Hindlimb muscle (tissue), 1 donor: ENCODE measurements around the gene MPZL2. TPM values are rescaled to one million over a fixed set of nuclear protein-coding genes. Genes with fewer than 3 reads are reported as not detected.

Experiments
- DNase-seq: peaks from one replicate; pipeline ENCODE4 v3.0.0-alpha.2; 2013
- polyA plus RNA-seq: library from polyadenylated mRNA; unstranded; fragments of 120-200 nt; gene quantifications from one replicate; pipeline ENCODE4 v1.2.1, GENCODE V29; 2013; ENCODE audit not compliant: insufficient read length

Gene MPZL2
- polyA plus RNA-seq, 1 donor: 0.90 TPM

DNA sequence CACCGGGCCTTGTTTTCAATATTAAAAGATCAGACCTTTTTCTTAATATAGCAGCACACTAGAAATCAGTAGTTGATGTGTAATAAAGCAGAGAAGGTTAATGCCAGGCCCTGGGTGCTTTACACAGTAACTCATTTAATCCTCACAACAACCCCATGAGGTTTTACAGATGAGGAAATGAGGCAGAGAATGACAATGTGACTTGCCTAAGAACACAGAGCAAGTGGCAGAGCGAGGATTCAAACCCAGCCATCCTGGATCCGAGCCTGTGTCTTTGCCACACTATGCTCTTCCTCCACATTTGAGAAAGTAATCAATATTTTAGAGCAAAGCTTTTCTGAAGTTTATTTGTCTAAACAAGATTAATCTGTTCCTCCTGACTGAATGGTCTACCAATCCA is 46.5 kb downstream of the MPZL2 start:
- no peak for DNase-seq

DNA sequence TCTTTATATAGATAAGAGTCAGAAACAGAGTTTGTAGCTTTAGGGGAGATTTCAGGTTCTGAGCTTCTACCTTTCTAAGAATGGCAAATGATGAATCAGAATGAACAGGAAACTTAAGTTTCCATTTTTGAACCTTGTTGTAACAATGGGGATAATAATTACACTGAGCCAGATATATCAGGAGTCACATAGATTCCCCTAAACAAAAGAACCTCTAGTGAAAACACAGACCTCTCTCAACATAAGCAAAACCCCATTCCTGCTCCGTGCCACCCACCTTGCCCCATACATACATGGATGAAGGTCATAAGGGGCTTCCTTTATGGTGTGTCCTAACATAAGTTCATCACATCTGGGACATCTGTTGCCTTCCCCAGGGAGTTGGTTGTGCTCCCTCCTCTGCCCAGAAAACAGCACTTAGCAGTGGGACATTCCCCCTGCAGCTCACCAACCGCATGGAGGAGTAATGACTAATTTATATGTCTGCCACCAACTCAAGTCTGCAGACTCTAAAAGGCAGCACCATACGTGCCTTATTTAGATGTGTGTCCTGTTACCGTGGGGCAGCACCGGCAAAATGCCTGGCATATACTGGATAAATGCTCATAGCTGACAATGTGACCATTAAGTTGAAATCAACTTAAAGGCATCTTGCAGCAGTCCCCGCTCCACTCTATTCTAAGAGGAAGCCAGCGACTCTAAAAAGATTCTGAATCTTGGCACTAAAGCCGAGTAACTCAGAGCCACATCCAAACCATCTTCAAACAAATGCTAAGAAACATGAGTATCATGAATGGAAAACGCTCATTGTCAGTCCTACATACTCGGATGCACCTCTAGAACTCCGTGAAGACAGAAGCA is 47.2 kb downstream of the MPZL2 start:
- no peak for DNase-seq

DNA sequence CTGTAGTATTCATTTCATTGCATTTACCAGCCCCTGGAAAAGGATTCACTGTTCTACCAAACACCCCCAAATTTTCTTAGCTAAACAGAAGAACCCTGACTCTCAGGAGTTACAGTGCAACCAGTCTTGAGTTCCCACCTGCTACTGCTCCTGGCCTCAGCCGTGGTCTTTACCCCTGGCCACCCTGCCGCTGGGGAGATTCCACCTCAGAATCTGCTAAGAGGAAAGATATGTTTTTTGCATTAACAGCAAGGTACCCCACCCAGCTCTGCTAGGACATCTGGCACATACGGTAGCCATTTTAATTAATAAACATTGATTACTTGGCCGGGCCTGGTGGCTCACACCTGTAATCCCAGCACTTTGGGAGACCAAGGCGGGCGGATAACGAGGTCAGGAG is 48.3 kb downstream of the MPZL2 start:
- DNase-seq: no peak

DNA sequence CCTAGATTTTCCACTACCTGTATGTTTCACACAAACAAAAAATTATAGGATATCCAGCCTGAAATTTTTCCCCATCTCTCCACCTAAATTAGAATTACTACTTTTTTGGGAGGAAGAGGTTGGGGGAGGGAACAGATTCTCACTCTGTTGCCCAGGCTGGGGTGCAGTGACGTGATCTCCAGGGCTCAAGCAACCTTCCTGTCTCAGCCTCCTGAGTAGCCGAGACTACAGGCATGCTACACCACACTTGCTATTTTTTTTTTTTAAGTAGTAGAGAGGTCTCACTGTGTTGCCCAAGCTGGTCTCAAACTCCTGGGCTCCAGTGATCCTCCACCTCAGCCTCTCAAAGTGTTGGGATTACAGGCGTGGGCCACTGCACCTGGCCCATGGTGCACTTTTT is 48.8 kb downstream of the MPZL2 start:
- no peak for DNase-seq

DNA sequence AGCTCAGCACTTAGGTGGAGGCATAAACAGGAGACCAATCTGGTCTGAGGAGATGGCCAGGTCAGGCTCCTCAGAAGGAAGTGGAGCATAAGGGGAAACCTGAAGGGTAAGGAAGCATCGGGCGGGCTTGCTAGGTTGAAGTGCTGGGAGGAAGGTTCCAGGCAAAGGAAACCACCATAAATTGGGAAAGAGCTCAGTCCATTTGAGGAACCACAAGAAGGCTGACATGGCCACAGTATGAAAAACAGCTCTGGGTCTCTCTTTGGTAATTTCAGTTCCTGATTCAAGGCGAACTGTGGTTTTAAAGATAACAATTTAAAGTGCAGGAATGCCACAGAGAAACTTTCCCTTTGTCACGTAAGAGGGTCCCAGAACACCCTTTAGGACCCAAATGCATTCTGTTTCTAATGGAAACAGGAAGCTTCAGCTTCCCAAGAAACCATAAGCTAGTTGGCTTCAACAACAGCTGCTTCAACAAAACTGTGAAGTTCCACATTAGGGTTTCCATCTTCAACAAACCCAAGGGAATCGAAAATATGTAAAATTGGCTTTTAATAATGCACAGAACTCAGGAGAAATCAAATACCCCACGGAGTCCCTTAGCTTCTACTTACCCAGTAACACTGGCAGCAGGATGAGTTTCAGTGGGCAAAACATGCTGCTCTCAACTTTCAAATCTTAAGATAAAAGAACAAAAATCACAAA is 49.7 kb downstream of the MPZL2 start:
- no peak for DNase-seq

DNA sequence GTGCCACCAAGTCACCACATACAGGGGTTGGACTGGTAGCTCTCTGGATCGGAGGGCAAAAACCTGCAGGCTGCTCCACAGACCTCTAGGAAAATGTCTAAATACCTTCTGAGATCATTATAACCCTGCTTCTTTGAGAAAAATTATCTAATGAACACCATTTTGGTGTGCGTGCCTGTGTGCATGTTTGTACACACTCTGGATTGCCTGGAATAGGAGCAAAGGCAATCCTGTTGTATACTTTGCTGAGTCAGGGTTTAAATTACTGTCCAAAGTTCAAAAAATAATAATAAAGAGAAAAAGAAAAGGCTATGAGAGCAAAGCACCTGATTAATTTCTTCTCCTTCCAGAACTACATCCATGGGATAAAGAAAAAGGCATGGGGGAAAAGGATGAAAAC is 50.3 kb downstream of the MPZL2 start:
- no peak for DNase-seq

DNA sequence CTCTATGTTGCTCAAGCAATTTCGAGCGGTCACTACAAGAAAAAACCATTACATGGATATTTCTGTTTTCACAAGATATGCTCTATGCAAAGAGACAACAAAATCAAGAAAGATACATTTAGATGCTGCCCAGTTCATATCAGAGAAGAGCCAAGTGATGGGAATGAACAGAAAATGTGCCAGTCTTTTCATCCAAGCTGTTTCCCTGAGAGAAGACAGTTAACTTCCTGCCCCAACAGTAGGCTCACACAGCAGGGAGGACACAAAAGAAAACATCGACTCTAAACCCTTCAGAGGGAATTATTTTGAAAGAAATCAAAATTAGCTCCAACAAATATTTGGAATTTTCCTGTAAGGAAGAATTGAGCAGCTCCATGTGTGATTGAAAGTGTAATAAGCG is 50.9 kb downstream of the MPZL2 start:
- no peak for DNase-seq

DNA sequence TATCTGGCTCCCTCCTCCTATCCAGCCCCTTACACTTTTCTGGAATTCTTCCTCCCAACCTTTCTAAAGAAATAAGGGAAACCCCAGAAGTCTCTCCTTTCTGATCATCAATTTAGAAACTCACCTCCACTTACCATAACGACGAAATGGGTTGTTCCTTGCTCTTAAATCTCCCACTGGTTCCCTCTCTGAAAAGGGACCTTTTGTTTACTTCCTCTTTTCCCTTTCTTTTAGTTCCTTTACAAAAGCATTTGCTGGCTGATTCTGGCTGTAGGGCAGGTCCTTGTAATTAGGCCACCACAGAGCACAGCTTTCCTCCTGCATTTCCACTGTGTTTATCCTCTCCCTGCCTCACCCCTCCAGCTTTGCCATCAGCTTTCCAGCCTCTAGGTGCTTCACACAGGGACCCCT is 51.3 kb downstream of the MPZL2 start:
- DNase-seq: no peak

DNA sequence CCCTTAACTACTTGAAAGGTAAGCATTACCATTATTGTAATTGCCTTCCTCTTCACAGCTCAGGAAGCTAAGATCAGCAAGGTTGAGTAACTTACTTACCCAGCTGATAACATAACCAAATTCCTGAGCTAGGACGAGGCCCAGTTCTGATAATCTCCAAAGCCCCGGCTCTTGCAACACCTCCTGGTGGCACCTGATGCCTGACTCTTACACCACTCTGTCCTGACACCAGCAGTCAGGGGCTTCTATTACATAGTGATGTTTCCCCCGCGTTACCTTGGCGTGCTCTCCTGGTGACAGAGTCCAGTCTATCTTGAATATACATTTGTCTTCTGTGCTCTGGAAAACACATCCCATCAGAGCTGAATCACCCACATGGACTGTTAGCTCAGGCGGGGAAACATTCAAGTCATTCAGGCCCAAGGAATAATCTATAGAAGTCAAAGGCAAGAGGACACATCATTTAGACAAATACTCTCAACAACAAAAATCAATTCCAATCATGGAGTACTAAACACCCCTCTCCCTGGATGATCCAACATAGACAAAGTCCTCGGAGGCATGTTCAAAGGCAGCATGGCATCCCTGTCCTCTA is 51.9 kb downstream of the MPZL2 start:
- DNase-seq: no peak

DNA sequence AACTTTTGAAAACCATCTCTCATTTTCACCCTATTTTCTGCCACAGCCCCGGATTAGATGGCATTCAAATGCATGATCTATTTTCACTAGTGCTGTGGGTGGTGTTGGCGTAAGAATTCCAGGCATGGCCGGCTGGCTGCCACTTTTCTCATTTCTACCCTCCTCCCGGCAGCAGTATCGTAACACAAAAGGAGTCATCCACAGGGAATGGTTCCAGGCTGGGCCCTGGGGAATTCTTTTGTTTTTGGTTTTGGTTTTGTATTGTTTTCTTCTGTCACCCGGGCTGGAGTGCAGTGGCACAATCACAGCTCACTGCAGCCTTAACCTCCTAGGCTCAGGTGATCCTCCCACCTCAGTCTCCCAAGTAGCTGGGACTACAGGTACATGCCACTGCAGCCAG is 53.1 kb downstream of the MPZL2 start:
- DNase-seq: no peak

DNA sequence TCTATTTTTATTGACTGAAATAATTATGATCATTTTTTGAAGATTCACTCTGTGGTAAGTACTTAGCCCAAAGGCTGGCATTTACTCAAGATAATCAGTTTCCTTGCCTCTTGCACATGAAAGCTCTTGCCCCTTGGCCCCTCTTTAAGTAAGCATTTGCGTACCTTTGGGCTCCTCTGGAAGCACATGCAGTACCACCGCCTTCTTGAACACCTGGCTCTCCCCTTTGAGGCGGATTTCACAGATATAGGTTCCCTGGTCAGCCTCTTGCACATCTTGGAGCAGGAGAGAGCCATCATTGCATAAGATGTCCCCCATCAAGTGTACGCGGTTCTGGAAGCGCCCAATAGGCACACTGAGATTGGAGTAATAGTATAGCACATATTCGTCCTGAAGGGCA is 53.8 kb downstream of the MPZL2 start:
- DNase-seq: no peak

DNA sequence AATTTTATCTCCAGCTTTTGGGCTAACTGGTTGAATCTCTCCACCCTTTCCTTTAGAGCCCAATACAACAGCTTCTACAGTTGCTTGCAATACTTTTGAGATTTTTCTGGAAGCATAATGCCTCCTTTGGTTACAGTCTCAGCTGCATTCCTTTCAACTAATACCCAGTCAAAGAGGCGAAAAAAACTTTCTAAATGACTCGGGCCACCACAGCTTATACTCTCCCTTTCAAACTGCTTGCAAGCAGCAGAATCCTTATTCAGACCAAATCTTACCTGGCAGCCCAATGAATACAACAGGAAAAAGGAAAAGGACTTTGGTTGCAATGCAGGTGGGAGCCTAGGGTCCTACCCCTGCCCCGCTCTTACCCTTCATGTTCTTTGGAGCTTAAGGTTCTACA is 55.1 kb downstream of the MPZL2 start:
- no peak for DNase-seq

DNA sequence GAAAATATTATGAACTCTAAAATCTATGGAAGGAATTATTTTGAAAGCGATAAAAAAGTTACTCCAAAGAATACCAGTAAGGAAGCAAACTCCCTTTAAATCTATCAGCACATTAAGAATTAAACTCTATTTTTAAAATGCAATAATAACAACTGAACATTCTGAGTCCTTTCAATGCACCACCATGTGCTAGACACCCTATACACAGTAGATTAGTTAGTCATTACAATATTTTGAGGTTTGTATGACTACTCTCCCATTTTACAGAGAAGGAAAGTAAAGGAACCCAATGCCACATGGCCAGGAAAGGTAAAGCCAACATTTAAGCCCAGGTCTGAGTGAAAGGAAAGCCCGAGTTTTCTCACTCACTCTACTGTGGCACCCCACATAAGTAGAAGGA is 57.0 kb downstream of the MPZL2 start:
- DNase-seq: no peak

DNA sequence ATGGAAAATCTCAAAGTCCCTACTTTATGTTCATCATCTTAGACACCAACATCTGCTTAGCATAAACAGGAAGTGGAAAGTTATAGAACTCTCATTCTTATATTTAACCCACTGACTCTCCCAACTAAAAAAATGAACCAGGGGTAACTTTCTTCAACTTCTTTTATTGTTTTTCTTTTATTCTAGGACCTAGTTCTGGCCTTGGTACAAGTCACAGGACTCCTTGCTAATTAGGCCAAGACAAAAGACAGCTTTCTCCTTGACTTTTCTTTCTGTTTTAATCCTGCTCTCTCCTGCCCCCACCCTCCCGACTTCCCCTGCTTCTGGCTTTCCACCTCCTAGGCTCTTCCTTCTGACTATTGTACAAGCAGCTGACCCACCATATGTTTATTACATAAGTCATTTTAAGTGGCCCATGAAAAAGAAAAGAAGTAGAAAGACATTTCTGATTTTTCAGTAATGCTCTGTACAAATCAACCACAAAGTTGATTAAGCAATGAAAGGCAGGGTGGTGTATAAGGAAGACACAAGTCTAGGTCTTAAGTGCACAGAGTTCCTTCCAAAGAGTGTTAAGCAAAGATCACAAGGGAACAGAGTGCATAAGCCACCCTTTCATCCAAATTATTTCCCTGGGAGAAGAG is 57.6 kb downstream of the MPZL2 start:
- DNase-seq: no peak

DNA sequence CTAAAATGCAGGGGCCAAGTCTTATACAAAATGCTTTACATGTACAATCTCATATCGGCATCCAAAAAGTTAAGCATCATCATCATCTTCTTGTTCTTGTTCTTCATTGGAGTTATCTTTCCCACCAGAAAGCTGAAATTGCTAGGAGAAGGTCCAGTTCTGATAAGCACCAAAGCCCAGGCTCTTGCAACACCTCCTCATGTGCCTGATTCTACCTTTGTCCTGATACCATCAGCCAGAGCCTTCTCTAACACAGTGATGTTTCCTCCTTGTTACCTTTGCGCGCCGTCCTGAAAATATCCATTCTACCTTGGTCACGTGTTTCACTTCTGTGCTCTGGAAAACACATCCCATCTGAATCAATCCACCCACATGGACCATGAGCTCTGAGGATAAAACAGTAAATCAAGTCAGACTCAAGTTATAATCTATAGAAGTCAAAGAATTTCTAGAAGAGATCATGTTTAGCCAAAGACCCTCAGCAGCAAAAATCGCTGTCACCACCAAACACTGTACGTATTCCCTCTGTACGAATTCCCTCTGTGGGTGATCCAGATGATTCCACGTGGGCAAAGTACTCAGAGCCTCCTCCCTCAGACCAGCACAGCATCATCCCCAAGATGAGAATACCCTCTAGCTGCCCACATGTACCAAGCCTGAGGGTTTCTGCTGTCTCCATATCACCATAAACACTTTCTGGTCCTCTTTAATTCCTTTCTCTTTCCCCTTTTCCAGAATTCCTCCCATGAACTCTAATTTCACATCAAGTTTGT is 58.3 kb downstream of the MPZL2 start:
- DNase-seq: no peak

Other genes with a start within 250 kb of the MPZL2 start
- gene TMPRSS4, start 187.2 kb downstream of the MPZL2 start, polyA plus RNA-seq: 0.08 TPM
- gene SMIM35, start 177.3 kb downstream of the MPZL2 start, polyA plus RNA-seq: 0.76 TPM
- gene SCN4B, start 111.5 kb downstream of the MPZL2 start, polyA plus RNA-seq: 3.7 TPM
- 2.9 TPM for gene SCN2B, start 87.7 kb downstream of the MPZL2 start, polyA plus RNA-seq
- gene JAML, start 39.3 kb downstream of the MPZL2 start, polyA plus RNA-seq: 3.0 TPM
- gene MPZL3, start 11.9 kb downstream of the MPZL2 start, polyA plus RNA-seq: 0.52 TPM
- 0.50 TPM for gene CD3E, start 40.4 kb upstream of the MPZL2 start, polyA plus RNA-seq
- not detected for gene CD3D, start 78.4 kb upstream of the MPZL2 start, polyA plus RNA-seq
- gene CD3G, start 80.0 kb upstream of the MPZL2 start, polyA plus RNA-seq: 0.17 TPM
- 22.2 TPM for gene UBE4A, start 95.3 kb upstream of the MPZL2 start, polyA plus RNA-seq
- 324 TPM for gene ATP5MG, start 137.3 kb upstream of the MPZL2 start, polyA plus RNA-seq
- 34.5 TPM for gene KMT2A, start 172.2 kb upstream of the MPZL2 start, polyA plus RNA-seq